HepG2 (cell line): ENCODE measurements around the gene ZNF277. TPM values are rescaled to one million over a fixed set of nuclear protein-coding genes. Genes with fewer than 3 reads are reported as not detected.

Experiments
- ATAC-seq: fragments of 200-7000 bp; cut with Tn5 transposase; 3 replicates; pipeline ENCODE4 v1.9.1; 2020; ENCODE audit warnings: mild to moderate bottlenecking, moderate library complexity
- BruUV-seq: library from RNA; stranded (reverse); fragments of 400-500 nt; replicated peaks from 2 replicates; lab custom pipeline; 2021; lab: Mats Ljungman, UMichigan
- CTCF ChIA-PET: fragments of 300-600 bp; formaldehyde crosslinking; extraction: SDS; loops from one replicate; lab custom pipeline; 2021; ENCODE audit warnings: low total read pairs, inconsistent platforms, low intra/inter-chr PET ratio; lab: Yijun Ruan, JAX
- POLR2A ChIA-PET: fragments of 350-600 bp; sonication (Branson Sonifier 250); formaldehyde crosslinking; loops from one replicate; lab custom pipeline; 2020; ENCODE audit warnings: antibody characterized with exemption, inconsistent platforms; lab: Yijun Ruan, JAX
- DNase-seq: peaks from one replicate; pipeline ENCODE4 v3.0.0-alpha.2; 2015; ENCODE audit warnings: low spot score
- FAIRE-seq: peaks from 3 replicates; lab custom pipeline; 2011; peaks lifted over from hg19 to GRCh38; lab: Jason Lieb, UNC
- H2AFZ ChIP-seq: one replicate; pipeline ENCODE4 v1.6.1; 2011; ENCODE audit warnings: low read length, inconsistent platforms
- H3K27ac ChIP-seq: fragments of 300-600 bp; 3 replicates; pipeline ENCODE4 v1.8.0; 2011; ENCODE audit warnings: mixed run types, mild to moderate bottlenecking, mixed read lengths, low read length, inconsistent platforms; ENCODE audit not compliant: insufficient read depth; ENCODE audit errors: extremely low read length
- H3K27me3 ChIP-seq, 2 experiments: fragments of 200-600 bp in 1 of 2; 2 replicates in 1 of 2; 3 replicates in 1 of 2; pipeline versions ENCODE4 v1.6.0 to v1.8.0; 2011; ENCODE audit warnings: low read length in 2 of 2, mild to moderate bottlenecking in 2 of 2, moderate library complexity in 2 of 2, inconsistent platforms in 1 of 2; ENCODE audit not compliant: insufficient read depth in 2 of 2, control insufficient read depth in 1 of 2
- H3K36me3 ChIP-seq, 2 experiments: fragments of 200-600 bp in 1 of 2; replicated peaks in 1 of 2; 2 replicates in 1 of 2; 3 replicates in 1 of 2; pipeline versions ENCODE4 v1.5.1 to v1.8.0; 2011; ENCODE audit warnings: low read length in 2 of 2, inconsistent platforms in 1 of 2; ENCODE audit not compliant: insufficient read depth in 2 of 2, control insufficient read depth in 1 of 2
- H3K4me1 ChIP-seq: 2 replicates; pipeline ENCODE4 v1.5.1; 2012; ENCODE audit warnings: low read length, inconsistent platforms; ENCODE audit not compliant: insufficient read depth
- H3K4me2 ChIP-seq: 2 replicates; pipeline ENCODE4 v1.6.0; 2011; ENCODE audit warnings: low read depth, low read length, inconsistent platforms
- H3K4me3 ChIP-seq, 3 experiments: fragments of 200-600 bp in 1 of 3; sonication (generic), shearing (Covaris generic) in 1 of 3; replicated peaks in 1 of 3; 2 replicates each; pipeline ENCODE4 v1.5.1; 2011 to 2016; ENCODE audit warnings: low read length in 3 of 3, inconsistent platforms in 2 of 3, low read depth in 2 of 3, mild to moderate bottlenecking in 2 of 3, control low read depth in 1 of 3, mixed read lengths in 1 of 3; ENCODE audit not compliant: insufficient read depth in 1 of 3
- H3K79me2 ChIP-seq: one replicate; pipeline ENCODE4 v1.6.1; 2011; ENCODE audit warnings: low read length, inconsistent platforms; ENCODE audit not compliant: insufficient read depth
- H3K9ac ChIP-seq: 2 replicates; pipeline ENCODE4 v1.6.0; 2011; ENCODE audit warnings: mild to moderate bottlenecking, low read depth, low read length, inconsistent platforms; ENCODE audit not compliant: insufficient read depth
- H3K9me3 ChIP-seq: 2 replicates; pipeline ENCODE4 v1.5.1; 2012; ENCODE audit warnings: mild to moderate bottlenecking, low read length
- H4K20me1 ChIP-seq: 2 replicates; pipeline ENCODE4 v1.6.0; 2011; ENCODE audit warnings: inconsistent platforms, mild to moderate bottlenecking, low read length, moderate library complexity; ENCODE audit not compliant: insufficient read depth
- AHR ChIP-seq: IDR thresholded peaks from 2 replicates; pipeline ENCODE4 v1.6.1; 2018; ENCODE audit warnings: missing genetic modification reagents, missing compliant biosample characterization
- CEBPZ ChIP-seq: IDR thresholded peaks from 2 replicates; pipeline ENCODE4 v1.6.1; 2012; ENCODE audit warnings: low read length, improper control_type of control experiment
- FUBP1 ChIP-seq: sonication (generic); formaldehyde crosslinking; IDR thresholded peaks from 2 replicates; pipeline ENCODE4 v1.5.1; 2020; ENCODE audit warnings: missing genetic modification reagents, mild to moderate bottlenecking, borderline replicate concordance
- KDM1A ChIP-seq: IDR thresholded peaks from 2 replicates; pipeline ENCODE4 v1.6.1; 2016; ENCODE audit warnings: missing compliant biosample characterization
- KLF15 ChIP-seq: sonication (generic); formaldehyde crosslinking; IDR thresholded peaks from 2 replicates; pipeline ENCODE4 v1.8.1; 2023; ENCODE audit warnings: borderline replicate concordance, mild to moderate bottlenecking, inconsistent platforms, missing genetic modification reagents, mixed read lengths
- NCOA2 ChIP-seq: sonication (generic); formaldehyde crosslinking; IDR thresholded peaks from 2 replicates; pipeline ENCODE4 v1.8.0; 2022; ENCODE audit warnings: inconsistent platforms
- PPARG ChIP-seq: conservative IDR thresholded peaks from 2 replicates; pipeline ENCODE4 v1.6.1; 2016; ENCODE audit warnings: missing biosample characterization, missing genetic modification reagents
- RFX1 ChIP-seq: fragments of 450-650 bp; IDR thresholded peaks from 2 replicates; pipeline ENCODE4 v1.6.1; 2017
- TCF7 ChIP-seq: sonication (generic); IDR thresholded peaks from 2 replicates; pipeline ENCODE4 v1.6.1; 2016; ENCODE audit warnings: antibody characterized with exemption, low read depth
- THYN1 ChIP-seq: sonication (generic); formaldehyde crosslinking; IDR thresholded peaks from 2 replicates; pipeline ENCODE4 v1.8.1; 2023; ENCODE audit warnings: low read depth, mild to moderate bottlenecking, moderate library complexity, missing genetic modification reagents, borderline replicate concordance
- TIGD3 ChIP-seq: sonication (generic); formaldehyde crosslinking; IDR thresholded peaks from 2 replicates; pipeline ENCODE4 v1.5.1; 2020; ENCODE audit warnings: mild to moderate bottlenecking, missing genetic modification reagents, borderline replicate concordance
- TMF1 ChIP-seq: sonication (generic); formaldehyde crosslinking; IDR thresholded peaks from 2 replicates; pipeline ENCODE4 v1.8.1; 2022; ENCODE audit warnings: low read depth, missing genetic modification reagents
- ZBTB37 ChIP-seq: sonication (generic); formaldehyde crosslinking; IDR thresholded peaks from 2 replicates; pipeline ENCODE4 v1.4.0; 2020; ENCODE audit warnings: mild to moderate bottlenecking, missing genetic modification reagents
- ZFP91 ChIP-seq: sonication (generic); formaldehyde crosslinking; IDR thresholded peaks from 2 replicates; pipeline ENCODE4 v1.9.0; 2022; ENCODE audit warnings: missing genetic modification reagents, mild to moderate bottlenecking, borderline replicate concordance
- ZIK1 ChIP-seq: sonication (generic); formaldehyde crosslinking; IDR thresholded peaks from 2 replicates; pipeline ENCODE4 v1.5.0; 2020; ENCODE audit warnings: mild to moderate bottlenecking, low read depth, missing genetic modification reagents, borderline replicate concordance
- WGBS: methylation state at CpG from one replicate; pipeline ENCODE4 v1.1.6; 2017; ENCODE audit warnings: low lambda C conversion rate; 5-methylcytosine and 5-hydroxymethylcytosine counted together
- in situ Hi-C: cut with HindIII; loops from 2 replicates; pipeline ENCODE4 v1.10.0; 2017; ENCODE audit warnings: low pct_unique_long_range_greater_than_20kb; ENCODE audit not compliant: extremely low pct_ligation_motif_present
- intact Hi-C: fragments of 100-400 bp; cut with micrococcal nuclease; formaldehyde crosslinking; loops from one replicate; pipeline ENCODE4 v1.10.0; 2022; ENCODE audit not compliant: unreplicated experiment
- polyA plus RNA-seq, 8 experiments: library from polyadenylated mRNA; depleted of rRNA in 3 of 8; stranded (reverse) in 7 of 8; unstranded in 1 of 8; fragments of >200 nt; fragmentation: Illumina TruSeq in 4 of 8; extraction: Trizol in 4 of 8; gene quantifications; 2 replicates each; pipeline versions ENCODE4 v1.2.1 to v1.2.3, GENCODE V29; 2011 to 2016; ENCODE audit warnings: low read depth in 4 of 8, missing spikeins in 1 of 8, mixed read lengths in 1 of 8; ENCODE audit not compliant: insufficient read depth in 1 of 8
- total RNA-seq, 5 experiments: library from RNA; depleted of rRNA; stranded (reverse); fragments of >200 nt; fragmentation: Illumina TruSeq; extraction: Trizol; gene quantifications; 2 replicates each; pipeline ENCODE4 v1.2.3, GENCODE V29; 2016; ENCODE audit warnings: low read depth in 1 of 5

Gene ZNF277
- total and polyA plus RNA-seq, 2 of the 13 experiments (the other 11 are each of a cell fraction or from before 2014, with no cell fraction given): 29.1 to 30.1 TPM

- Histone ChIP-seq H3K4me3 (no peak overlapping the region), H2AFZ (no peak overlapping the region), H3K9me3 (no peaks in the 10 kb centered on the region), H3K27ac (no peak overlapping the region), H3K9ac (no peak overlapping the region), H3K4me2 (peak overlapping the region; percentile 33), H4K20me1 (no peaks in the 10 kb centered on the region), H3K4me1 (peaks cover 61% of the 10 kb centered on the region), H3K79me2 (no peaks in the 10 kb centered on the region), H3K27me3 (no peaks in the 10 kb centered on the region; a peak in 2 of 5 replicates), H3K36me3 (no peaks in the 10 kb centered on the region)
- WGBS: 20% methylated on average over 3 of the region's 3 CpGs
- TF ChIP-seq RFX1: no peak
- no peak for TF ChIP-seq KLF15 (CRISPR knock-in tag)
- TF ChIP-seq AHR (CRISPR knock-in tag): no peak
- TF ChIP-seq KDM1A (CRISPR knock-in tag): no peak
- TF ChIP-seq PPARG (CRISPR knock-in tag): no peak
- TF ChIP-seq NCOA2: no peak
- TF ChIP-seq TMF1 (CRISPR knock-in tag): no peak
- no peak for TF ChIP-seq ZBTB37 (CRISPR knock-in tag)
- TF ChIP-seq CEBPZ: no peak
- TF ChIP-seq TCF7: no peak
- no peak for TF ChIP-seq TIGD3
- TF ChIP-seq THYN1 (CRISPR knock-in tag): no peak
- TF ChIP-seq ZFP91 (CRISPR knock-in tag): no peak
- no peak for TF ChIP-seq ZIK1 (CRISPR knock-in tag)
- TF ChIP-seq FUBP1 (CRISPR knock-in tag): no peak
- DNase-seq (no peak), FAIRE-seq (no peak), ATAC-seq (peak; percentile 36)
- BruUV-seq: no TSS peak
- POLR2A ChIA-PET: no interaction called here
- intact Hi-C loops: no loop called here
- CTCF ChIA-PET: no interaction called here
- in situ Hi-C loops: no loop called here
Observed at GRCh38 chr7:112361154-112361553, 154.7 kb downstream of the ZNF277 start.
